Measurements from ENCODE around the gene NPAS2.

Gene NPAS2

GRCh38 chr2:100835006-100835659 lies 15.2 kb downstream of the NPAS2 start:
- no peak for TF ChIP-seq CTCF (IDR thresholded peaks at IDR 0.05; ENCODE audit: low read length, missing control alignments)
- no peak overlapping the region for H3K4me3 ChIP-seq (replicated peaks; ENCODE audit: low read depth, low read length)
- DNase-seq (ENCODE audit: low read depth), result no peak

DNA sequence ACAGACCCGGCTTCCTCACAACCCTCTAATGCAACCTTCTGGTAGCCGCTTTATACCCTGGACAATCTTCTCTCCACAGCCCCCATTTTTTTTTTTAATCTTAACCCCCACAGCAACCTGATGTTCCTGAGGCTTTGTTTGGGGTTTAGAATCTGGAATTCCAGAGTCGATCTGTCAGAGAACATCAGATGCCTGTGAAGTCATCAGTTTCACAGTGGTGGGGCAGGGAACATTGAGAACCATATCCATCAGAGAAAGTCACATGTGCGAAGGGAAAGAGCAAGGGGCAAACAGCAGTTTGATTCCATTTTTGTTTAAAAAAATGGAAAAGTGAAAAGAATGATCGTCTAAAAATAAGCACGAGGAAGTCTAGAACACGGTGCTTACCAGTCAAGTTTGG lies 20.6 kb downstream of the NPAS2 start:
- TF ChIP-seq CTCF (IDR thresholded peaks at IDR 0.05; ENCODE audit: low read length, missing control alignments), result no peak
- no peak overlapping the region for H3K4me3 ChIP-seq (replicated peaks; ENCODE audit: low read depth, low read length)
- DNase-seq (ENCODE audit: low read depth), result no peak

GRCh38 chr2:100842241-100842922 lies 22.4 kb downstream of the NPAS2 start:
- no peak for TF ChIP-seq CTCF (IDR thresholded peaks at IDR 0.05; ENCODE audit: low read length, missing control alignments)
- no peak overlapping the region for H3K4me3 ChIP-seq (replicated peaks; ENCODE audit: low read depth, low read length)
- DNase-seq (ENCODE audit: low read depth), result no peak

- TF ChIP-seq CTCF (IDR thresholded peaks at IDR 0.05; ENCODE audit: low read length, missing control alignments), result no peak
- no peak for DNase-seq (ENCODE audit: low read depth)
- no peak overlapping the region for H3K4me3 ChIP-seq (replicated peaks; ENCODE audit: low read depth, low read length)
These were observed 24.6 kb downstream of the NPAS2 start for GRCh38 chr2:100844514-100844913.

GRCh38 chr2:100845141-100845991 lies 25.4 kb downstream of the NPAS2 start:
- TF ChIP-seq CTCF (IDR thresholded peaks at IDR 0.05; ENCODE audit: low read length, missing control alignments), result no peak
- DNase-seq (ENCODE audit: low read depth), result no peak
- H3K4me3 ChIP-seq (replicated peaks; ENCODE audit: low read depth, low read length), result no peak overlapping the region

DNA sequence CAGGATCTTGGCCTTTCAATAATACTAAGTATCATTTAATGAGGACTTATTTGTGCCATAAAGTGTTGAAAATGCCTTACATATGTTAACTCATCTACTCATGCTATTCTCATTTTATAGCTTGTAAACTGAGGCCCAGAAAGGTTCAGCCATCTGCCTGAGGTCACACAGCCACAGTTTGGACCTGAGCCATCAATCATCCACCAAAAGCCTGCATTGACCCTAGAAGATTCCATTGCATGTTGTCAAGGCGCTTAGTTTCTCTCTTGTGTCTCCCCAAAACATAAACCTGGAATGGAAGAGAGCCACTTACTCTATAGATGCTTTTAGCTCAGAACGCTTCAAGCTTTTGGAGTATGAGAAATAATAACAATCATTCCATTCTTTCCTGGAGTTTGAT lies 26.8 kb downstream of the NPAS2 start:
- no peak for TF ChIP-seq CTCF (IDR thresholded peaks at IDR 0.05; ENCODE audit: low read length, missing control alignments)
- no peak for DNase-seq (ENCODE audit: low read depth)
- H3K4me3 ChIP-seq (replicated peaks; ENCODE audit: low read depth, low read length), result no peak overlapping the region
